HG02798 (cell line): ENCODE results near the gene DIRAS1.
"Not testable (repeated sequence)": the region's sequence is repeated elsewhere in the genome, so short reads cannot be mapped to it uniquely, and the experiment has no call there.

ENCODE experiments used
- ATAC-seq: cut with Tn5 transposase; IDR thresholded peaks from one replicate; pipeline ENCODE4 v1.9.1; 2021; ENCODE audit warnings: mild to moderate bottlenecking; ENCODE audit not compliant: unreplicated experiment, poor library complexity

DIRAS1 gene

DNA sequence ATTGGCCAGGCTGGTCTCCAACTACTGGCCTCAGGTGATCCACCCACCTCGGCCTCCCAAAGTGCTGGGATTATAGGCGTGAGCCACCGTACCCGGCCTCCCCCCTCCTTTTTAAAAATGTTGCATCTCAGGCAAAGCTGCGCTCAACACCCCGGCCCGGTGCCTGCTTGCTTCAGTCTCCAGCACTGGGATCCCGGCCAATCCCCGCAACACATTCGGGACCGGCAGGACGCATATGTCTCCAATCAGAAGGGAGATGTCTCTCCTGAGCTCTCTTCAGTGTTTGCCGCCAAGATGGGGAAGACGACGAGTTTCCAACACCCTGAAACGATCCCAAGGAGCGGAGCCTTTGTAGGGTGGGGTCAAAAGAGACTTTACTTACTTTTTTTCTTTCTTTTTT lies 34.8 kb downstream of the DIRAS1 start:
- no peak for ATAC-seq

GRCh38 chr19:2685204-2685704 lies 35.9 kb downstream of the DIRAS1 start:
- no peak for ATAC-seq

- no peak for ATAC-seq
Measured at GRCh38 chr19:2683430-2684003, 37.7 kb downstream of the DIRAS1 start.

DNA sequence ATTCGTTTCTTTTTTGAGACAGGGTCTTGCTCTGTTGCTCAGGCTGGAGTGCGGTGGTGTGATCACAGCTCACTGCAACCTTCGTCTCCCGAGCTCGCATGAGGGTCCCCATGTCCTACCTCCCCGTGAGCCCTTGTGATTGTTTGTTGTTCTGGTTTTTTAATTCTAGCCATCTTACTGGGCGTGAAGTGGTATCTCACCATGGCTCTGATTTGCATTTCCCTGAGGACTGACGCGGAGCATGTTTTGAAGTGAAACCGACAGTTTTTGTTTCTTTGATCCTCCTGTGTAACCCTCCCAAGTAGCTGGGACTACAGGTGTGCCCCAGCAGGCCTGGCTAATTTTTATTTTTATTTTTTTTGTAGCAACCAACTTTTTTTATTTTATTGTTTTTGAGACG lies 40.4 kb downstream of the DIRAS1 start:
- ATAC-seq, result no peak

- ATAC-seq, result no peak
Measured at GRCh38 chr19:2679439-2679838, 41.7 kb downstream of the DIRAS1 start.

GRCh38 chr19:2678948-2679347 lies 42.2 kb downstream of the DIRAS1 start:
- not testable (repeated sequence) for ATAC-seq

DNA sequence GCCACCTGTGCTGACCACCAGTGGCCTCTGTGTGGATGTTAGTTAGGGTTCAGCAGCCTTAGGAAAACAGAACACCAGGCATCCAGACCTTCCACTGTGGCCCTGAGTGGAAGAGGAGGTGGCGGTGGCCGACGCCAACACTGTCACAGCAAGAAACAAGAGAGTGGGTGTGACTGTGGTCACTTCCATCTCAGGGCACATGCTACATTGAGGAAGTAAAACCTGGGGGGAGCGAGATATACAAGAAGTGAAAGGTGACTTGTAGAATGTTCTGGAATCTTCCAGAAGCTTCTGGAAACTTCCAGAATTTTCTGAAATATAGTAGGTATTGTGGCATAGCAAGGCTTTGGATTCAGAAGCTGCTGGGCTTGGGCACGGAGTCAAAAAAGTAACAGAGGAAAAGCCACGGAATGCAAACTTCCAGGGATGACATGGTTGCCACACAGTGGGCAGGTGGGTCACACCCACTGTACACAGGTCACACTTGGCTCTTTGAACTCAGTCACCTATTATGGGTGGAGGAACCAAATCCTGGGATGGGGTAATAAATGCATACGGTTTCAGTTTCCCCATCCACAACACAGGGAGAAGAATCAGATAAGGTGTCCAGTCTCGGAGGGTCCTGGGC lies 43.0 kb downstream of the DIRAS1 start:
- peak; percentile 61 for ATAC-seq

DNA sequence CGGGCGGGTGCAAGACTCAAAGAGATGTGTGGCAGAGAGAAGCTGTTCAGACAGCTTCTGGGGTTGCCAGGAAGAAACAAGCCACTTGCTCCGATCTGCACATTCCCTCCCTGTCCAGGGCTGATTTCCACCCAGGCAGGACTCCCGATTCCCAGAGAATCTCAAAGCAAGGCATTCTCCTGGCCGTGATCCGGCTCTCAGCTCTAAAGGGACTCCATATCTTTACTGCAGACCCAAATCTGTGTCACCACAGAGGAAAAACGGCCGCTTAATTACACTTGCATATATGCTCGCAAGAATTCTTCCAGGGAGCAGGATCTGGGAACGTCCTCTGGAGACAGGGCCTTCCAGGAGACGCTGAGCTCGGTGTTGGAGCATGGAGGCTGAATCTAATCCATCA lies 44.3 kb downstream of the DIRAS1 start:
- no peak for ATAC-seq

GRCh38 chr19:2675892-2676291 lies 45.3 kb downstream of the DIRAS1 start:
- no peak for ATAC-seq

DNA sequence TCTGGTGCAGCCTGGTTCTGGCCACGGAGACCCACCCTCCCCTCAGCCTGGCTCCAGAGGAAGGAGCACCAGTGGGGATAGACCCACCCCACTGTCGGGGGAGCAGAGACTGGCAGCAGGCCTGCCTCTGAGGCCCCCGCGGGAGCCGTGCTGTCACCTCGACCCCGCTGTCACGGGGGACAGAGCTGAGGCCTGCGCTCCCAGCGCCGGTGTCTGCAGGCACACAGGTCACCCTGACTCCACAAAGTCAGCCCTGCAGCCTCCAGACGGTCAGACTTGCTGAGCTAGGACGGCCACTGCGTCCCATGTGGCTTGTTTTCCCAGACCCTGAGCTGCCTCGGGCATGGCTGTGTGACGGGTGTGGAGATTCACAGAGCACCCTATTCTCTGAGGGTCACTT lies 51.0 kb downstream of the DIRAS1 start:
- ATAC-seq, result no peak

DNA sequence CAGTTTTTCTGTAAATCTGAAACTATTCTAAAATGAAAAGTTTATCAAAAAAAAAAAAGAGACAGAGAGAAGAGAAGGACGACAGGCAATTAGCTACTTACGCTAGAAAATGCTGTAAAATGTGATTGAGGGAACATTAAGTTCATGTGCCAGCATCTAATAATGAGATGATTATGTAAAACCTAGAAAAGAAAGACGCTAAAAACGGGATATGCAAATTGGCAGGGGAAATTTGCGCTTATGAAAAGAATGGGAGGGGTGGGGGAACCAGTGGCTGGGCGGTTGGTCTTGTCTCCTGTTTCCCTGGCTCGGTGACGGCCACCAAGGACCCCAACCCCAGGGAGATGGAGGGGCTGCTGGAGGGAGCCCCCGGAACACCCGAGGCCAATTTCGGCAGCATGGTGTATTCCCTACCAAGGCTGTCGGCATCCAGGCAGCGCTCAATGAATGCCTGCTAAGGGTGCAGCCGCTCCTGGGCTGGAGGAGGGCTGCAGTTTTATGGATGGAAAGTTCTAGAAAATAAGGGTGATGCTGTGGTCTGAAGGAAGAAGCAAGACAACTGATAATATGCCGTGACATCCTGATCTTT lies 52.9 kb downstream of the DIRAS1 start:
- no peak for ATAC-seq

- ATAC-seq, result not testable (repeated sequence)
Measured at GRCh38 chr19:2667349-2667748, 53.8 kb downstream of the DIRAS1 start.

DNA sequence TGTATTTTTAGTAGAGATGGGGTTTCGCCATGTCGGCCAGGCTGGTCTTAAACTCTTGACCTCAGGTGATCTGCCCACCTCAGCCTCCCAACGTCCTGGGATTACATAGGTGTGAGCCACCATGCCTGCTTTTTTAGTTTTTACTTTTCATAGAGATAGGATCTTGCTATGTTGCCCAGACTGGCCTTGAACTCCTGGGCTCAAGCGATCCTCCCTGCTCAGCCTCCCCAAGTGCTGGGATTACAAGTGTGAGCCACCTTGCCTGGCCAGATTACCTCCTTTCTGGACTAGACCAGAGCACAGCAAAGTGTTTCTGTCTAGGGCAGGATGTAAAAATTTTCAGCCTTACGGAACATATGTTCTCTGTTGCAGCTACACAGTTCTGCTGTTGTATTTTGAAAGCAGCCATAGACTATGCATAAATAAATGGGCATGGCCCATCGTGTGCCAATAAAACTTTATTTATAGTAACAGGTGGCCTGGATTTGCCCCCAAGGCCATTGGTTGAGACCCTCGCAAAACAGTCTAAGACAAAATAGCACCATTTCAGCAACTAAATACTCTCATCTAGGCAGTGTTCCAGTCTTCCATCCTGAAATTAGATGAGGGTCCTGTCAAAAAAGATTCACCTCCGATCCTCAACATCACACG lies 54.7 kb downstream of the DIRAS1 start:
- ATAC-seq, result no peak

- ATAC-seq, result no peak
Measured at GRCh38 chr19:2665103-2665502, 56.1 kb downstream of the DIRAS1 start.
